ENCODE data around the gene TREML1.
"Not testable (repeated sequence)": the region's sequence is repeated elsewhere in the genome, so short reads cannot be mapped to it uniquely, and the experiment has no call there.

TREML1 gene

GRCh38 chr6:41135062-41135832, 18.9 kb downstream of the TREML1 start:
- no peak for DNase-seq

DNA sequence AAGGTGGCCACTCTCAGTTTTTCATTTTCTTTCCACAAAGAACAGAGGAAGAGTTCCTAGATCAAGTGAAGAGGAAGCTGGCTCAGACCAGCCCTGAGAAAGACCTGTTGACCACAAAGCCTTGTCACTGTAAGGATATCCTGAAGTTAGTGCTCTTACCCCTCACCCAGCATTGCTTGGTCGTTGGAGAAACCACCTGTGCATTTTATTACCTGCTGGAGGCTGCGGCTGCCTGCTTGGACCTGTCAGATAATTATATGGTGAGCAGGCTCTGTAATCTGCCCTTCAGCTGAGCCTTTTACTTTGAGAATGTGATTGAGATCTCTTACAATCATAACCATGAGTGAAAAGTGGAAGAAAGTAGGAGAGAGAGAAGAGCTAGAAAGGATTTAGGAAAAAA, 21.9 kb downstream of the TREML1 start:
- no peak for DNase-seq

GRCh38 chr6:41125282-41125681, 28.9 kb downstream of the TREML1 start:
- no peak for DNase-seq

- DNase-seq, result no peak
Observed at GRCh38 chr6:41122918-41123317, 31.2 kb downstream of the TREML1 start.

- no peak for DNase-seq
Observed at GRCh38 chr6:41122373-41122772, 31.8 kb downstream of the TREML1 start.

- no peak for DNase-seq
Observed at GRCh38 chr6:41120058-41120457, 34.1 kb downstream of the TREML1 start.

- DNase-seq, result no peak
Observed at GRCh38 chr6:41119508-41119907, 34.6 kb downstream of the TREML1 start.

DNA sequence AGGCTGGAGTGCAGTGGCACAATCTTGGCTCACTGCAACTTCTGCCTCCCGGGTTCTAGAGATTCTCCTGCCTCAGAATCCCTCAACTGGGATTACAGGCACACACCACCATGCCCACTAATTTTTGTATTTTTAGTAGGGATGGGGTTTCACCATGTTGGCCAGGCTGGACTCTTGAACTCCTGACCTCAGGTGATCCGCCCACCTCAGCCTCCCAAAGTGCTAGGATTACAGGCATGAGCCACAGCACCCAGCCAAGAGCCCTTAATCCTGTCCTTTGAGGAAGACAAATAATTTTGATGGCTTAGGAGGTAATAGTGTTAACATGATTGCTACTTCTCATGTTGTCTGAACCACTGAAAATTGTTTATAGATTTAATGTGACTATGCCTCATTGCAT, 39.1 kb downstream of the TREML1 start:
- DNase-seq, result not testable (repeated sequence)

DNA sequence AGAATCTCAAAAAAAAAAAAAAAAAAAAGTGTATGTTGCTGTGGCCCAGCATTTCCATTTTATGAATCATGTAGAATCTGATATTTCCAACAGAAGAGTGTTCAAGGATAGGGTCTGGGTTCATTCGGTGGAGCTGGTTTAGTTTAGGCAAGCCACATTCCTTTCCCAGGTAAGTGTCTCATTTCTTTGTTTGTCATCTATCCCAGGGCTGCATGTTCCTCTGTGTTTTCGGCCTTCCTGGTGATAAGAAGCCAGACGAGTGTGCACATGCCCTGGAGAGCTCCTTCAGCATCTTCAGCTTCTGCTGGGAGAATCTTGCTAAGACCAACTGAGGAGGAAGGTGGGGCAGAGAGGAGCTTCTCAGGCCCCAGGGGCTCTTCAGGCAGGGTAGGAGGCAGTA, 43.1 kb downstream of the TREML1 start:
- DNase-seq, result no peak

GRCh38 chr6:41103847-41104246, 50.3 kb downstream of the TREML1 start:
- DNase-seq, result no peak

GRCh38 chr6:41100871-41101287, 53.3 kb downstream of the TREML1 start:
- DNase-seq, result no peak

All from DMS 273 treated with DMSO at 0.1 percent for 48 hours (cell line).